ENCODE measurements around the gene ASCC1. TPM values are rescaled to one million over a fixed set of nuclear protein-coding genes. Genes with fewer than 3 reads are reported as not detected.

Gene ASCC1
- total RNA-seq, 1 experiment from 2014 or later = 27.8 TPM

DNA sequence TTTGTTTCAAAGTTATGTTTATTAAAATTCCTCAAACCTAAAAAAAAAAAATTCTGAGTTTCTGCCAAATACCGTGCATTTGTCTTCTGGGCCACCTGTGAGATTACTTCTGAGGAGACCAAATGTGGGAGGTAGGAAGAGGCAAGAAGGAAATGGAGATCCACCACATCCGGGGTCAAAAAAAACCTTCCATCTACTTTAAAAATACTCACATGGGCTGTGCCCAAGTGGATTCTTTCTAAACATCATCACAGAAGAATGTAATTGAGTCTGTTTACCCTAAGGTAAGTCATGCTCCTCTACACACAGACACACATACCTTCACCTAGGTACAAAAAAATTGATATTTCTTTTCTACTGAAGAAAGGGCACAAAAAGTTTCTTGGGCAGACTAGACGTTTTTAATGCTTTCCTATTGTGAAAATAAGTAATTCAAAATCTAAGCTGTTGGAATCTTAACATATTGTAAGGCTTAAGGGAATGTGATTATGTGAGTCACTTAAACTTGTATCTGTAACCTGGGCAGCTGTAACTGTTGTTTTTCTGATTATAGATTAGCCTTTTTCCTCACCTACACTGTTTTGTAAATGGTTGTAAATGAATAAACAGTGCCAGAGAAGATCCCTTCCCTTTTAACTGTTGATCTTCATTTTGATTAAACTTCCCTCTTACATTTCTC, 108.6 kb downstream of the ASCC1 start:
- Histone ChIP-seq H3K9ac (ENCODE audit: low read length) (no peak overlapping the region), H3K4me2 (ENCODE audit: low read depth, low read length, poor library complexity, severe bottlenecking) (no peak overlapping the region), H3K27ac (ENCODE audit: low read length) (peak overlapping the region; percentile 34; the same call in 1 of the 2 replicates), H2AFZ (ENCODE audit: low read length) (no peak overlapping the region), H3K4me3 (ENCODE audit: low read length) (no peak overlapping the region), H3K9me2 (replicated peaks; ENCODE audit: insufficient read depth, low read length) (no peaks in the 10 kb centered on the region), H3K27me3 (ENCODE audit: low read length) (no peaks in the 10 kb centered on the region), H4K20me1 (ENCODE audit: insufficient read depth, low read depth, low read length) (no peaks in the 10 kb centered on the region), H3K9me3 (ENCODE audit: low read length) (no peaks in the 10 kb centered on the region), H3K79me2 (ENCODE audit: low read length) (no peaks in the 10 kb centered on the region), H3K36me3 (ENCODE audit: insufficient read depth, low read length) (no peaks in the 10 kb centered on the region), H3K4me1 (ENCODE audit: low read length) (peaks cover 20% of the 10 kb centered on the region)
- no peak for DNase-seq

DNA sequence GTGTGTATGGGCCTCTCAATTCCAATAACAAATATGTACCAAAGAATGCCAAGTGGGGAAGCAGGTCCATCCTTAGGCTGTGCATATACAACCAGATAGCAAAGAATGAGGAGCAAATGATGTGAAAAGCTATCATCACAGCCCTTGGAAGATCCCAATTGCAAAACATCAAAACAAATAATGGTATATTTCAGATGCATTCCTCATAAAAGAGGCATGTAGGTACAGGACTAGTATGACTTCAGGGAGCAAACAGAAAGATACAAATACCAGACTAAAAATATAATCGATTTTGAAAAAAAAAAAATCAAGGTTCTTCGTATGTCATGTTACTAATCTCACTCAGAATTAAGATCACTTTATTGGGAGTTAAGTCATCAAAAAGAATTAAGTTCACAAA, 109.2 kb downstream of the ASCC1 start:
- Histone ChIP-seq H4K20me1 (ENCODE audit: insufficient read depth, low read depth, low read length) (no peaks in the 10 kb centered on the region), H3K4me2 (ENCODE audit: low read depth, low read length, poor library complexity, severe bottlenecking) (no peak overlapping the region), H3K4me1 (ENCODE audit: low read length) (peaks cover 20% of the 10 kb centered on the region), H3K79me2 (ENCODE audit: low read length) (no peaks in the 10 kb centered on the region), H3K36me3 (ENCODE audit: insufficient read depth, low read length) (no peaks in the 10 kb centered on the region), H2AFZ (ENCODE audit: low read length) (no peak overlapping the region), H3K9me2 (replicated peaks; ENCODE audit: insufficient read depth, low read length) (no peaks in the 10 kb centered on the region), H3K27ac (ENCODE audit: low read length) (no peak overlapping the region), H3K4me3 (ENCODE audit: low read length) (no peak overlapping the region), H3K27me3 (ENCODE audit: low read length) (no peaks in the 10 kb centered on the region), H3K9me3 (ENCODE audit: low read length) (no peaks in the 10 kb centered on the region), H3K9ac (ENCODE audit: low read length) (no peak overlapping the region)
- DNase-seq = no peak

DNA sequence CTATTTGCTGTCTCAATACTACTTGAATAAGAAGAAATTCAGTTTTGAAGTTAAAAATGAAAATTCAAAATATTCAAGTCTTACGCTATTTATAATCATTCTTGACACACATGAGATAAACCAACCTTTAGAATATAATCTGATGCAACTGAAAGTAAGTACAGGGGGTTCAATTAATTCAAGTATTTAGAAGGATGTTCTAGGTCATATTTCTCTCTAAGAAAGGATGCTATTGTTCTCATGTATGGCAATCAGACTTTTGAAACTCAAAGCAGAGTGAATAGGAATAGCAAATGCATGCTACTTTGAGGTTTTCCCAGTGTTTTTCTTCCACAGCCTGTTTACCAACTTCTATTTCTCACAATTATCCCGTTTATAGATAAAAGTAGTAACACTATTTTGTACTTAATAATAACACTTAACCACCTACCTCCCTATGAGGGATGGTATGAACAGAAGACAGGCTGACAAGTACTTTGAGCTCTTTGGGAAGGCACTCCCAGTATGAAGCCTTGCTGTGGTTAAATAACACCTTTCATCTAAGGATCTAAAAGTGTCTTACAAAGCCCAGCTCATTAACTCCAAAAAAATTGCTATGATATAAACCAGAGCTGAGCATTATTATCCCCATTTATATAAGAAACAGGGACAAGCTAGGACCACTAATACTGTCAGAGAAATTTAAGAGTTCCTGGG, 109.8 kb downstream of the ASCC1 start:
- Histone ChIP-seq H3K27me3 (ENCODE audit: low read length) (no peaks in the 10 kb centered on the region), H3K4me3 (ENCODE audit: low read length) (no peak overlapping the region), H3K4me2 (ENCODE audit: low read depth, low read length, poor library complexity, severe bottlenecking) (no peak overlapping the region), H4K20me1 (ENCODE audit: insufficient read depth, low read depth, low read length) (no peaks in the 10 kb centered on the region), H3K9me3 (ENCODE audit: low read length) (no peaks in the 10 kb centered on the region), H2AFZ (ENCODE audit: low read length) (no peak overlapping the region), H3K27ac (ENCODE audit: low read length) (no peak overlapping the region), H3K4me1 (ENCODE audit: low read length) (peaks cover 20% of the 10 kb centered on the region), H3K36me3 (ENCODE audit: insufficient read depth, low read length) (no peaks in the 10 kb centered on the region), H3K79me2 (ENCODE audit: low read length) (no peaks in the 10 kb centered on the region), H3K9me2 (replicated peaks; ENCODE audit: insufficient read depth, low read length) (no peaks in the 10 kb centered on the region), H3K9ac (ENCODE audit: low read length) (no peak overlapping the region)
- DNase-seq = no peak

DNA sequence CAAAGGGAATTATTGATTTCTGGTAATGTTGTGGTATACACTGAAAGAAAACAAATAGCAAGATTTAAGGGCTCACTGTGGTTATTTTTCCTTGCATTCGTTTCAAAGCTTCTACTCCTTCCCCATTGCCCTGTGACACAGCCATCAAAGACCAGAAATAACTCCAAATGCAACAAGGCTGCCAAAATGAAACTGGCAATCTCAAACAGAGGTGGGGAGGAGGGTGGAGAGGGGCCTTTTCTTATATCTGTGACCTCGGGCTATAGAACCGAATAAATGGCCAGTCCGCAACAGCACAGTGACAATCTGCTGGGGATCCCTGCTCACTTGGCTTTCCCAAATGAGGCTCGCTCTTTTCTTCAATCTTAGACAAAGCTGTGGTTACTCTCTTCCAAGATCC, 110.4 kb downstream of the ASCC1 start:
- no peaks in the 10 kb centered on the region for H3K79me2 ChIP-seq (ENCODE audit: low read length)
- DNase-seq = no peak
- peaks cover 20% of the 10 kb centered on the region for H3K4me1 ChIP-seq (ENCODE audit: low read length)
- H3K9me2 ChIP-seq (replicated peaks; ENCODE audit: insufficient read depth, low read length) = no peaks in the 10 kb centered on the region
- H3K9me3 ChIP-seq (ENCODE audit: low read length) = no peaks in the 10 kb centered on the region
- H3K36me3 ChIP-seq (ENCODE audit: insufficient read depth, low read length) = no peaks in the 10 kb centered on the region
- no peak overlapping the region for H3K4me2 ChIP-seq (ENCODE audit: low read depth, low read length, poor library complexity, severe bottlenecking)
- no peak overlapping the region for H3K9ac ChIP-seq (ENCODE audit: low read length)
- H3K27me3 ChIP-seq (ENCODE audit: low read length) = no peaks in the 10 kb centered on the region
- H3K27ac ChIP-seq (ENCODE audit: low read length) = no peak overlapping the region
- H2AFZ ChIP-seq (ENCODE audit: low read length) = no peak overlapping the region
- H3K4me3 ChIP-seq (ENCODE audit: low read length) = no peak overlapping the region
- no peaks in the 10 kb centered on the region for H4K20me1 ChIP-seq (ENCODE audit: insufficient read depth, low read depth, low read length)

DNA sequence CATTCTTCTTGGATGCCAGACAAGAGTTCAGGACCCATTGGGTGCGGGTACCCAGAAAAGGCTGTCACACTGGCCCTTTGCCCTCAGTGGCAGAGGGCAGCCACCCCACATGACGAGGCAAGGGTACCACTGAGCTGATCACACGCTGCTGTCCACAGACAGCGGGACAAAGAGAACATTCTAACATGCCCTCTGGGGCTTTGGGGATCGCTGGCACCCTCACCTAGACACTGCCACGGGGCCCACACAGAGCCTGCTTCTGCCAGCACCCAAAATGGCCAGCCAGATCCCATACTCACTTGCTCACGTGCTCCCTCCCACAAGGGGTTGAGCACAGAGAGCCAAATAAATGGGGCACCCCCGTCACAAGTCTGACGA, 111.0 kb downstream of the ASCC1 start:
- H3K4me3 ChIP-seq (ENCODE audit: low read length) = no peak overlapping the region
- H3K9ac ChIP-seq (ENCODE audit: low read length) = no peak overlapping the region
- no peaks in the 10 kb centered on the region for H4K20me1 ChIP-seq (ENCODE audit: insufficient read depth, low read depth, low read length)

DNA sequence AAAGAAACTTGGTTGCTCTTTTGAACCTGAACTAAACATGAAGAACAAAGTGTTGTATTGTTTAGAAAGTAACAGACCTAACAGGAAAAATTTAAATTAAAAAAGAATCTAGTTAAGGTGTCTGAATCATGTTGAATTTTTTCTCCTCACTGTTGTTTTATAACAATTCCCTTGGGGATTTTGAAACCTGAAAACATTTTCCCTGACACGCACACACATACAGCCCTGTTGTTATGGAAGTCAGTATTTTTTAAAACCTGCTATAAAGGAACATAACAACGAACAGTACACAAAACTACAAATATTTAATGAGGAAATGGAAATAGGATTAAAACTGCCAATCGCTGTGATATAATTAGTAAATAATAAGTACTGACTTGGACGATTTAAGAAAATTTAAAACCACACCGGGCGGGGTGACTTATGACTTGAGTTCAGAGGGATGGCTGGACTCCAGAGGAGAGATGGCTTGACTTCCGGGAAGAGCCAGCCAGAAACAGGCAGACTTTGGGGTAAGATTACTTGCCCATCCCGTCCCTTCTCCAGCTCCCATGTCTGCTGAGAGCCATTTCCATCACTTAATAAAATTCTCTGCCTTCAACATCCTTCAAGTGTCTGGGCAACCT, 111.5 kb downstream of the ASCC1 start:
- DNase-seq = no peak
- Histone ChIP-seq H3K79me2 (ENCODE audit: low read length) (no peaks in the 10 kb centered on the region), H3K4me2 (ENCODE audit: low read depth, low read length, poor library complexity, severe bottlenecking) (no peak overlapping the region), H4K20me1 (ENCODE audit: insufficient read depth, low read depth, low read length) (no peaks in the 10 kb centered on the region), H3K4me3 (ENCODE audit: low read length) (no peak overlapping the region), H3K9me3 (ENCODE audit: low read length) (no peaks in the 10 kb centered on the region), H3K4me1 (ENCODE audit: low read length) (peaks cover 20% of the 10 kb centered on the region), H2AFZ (ENCODE audit: low read length) (no peak overlapping the region), H3K36me3 (ENCODE audit: insufficient read depth, low read length) (no peaks in the 10 kb centered on the region), H3K27ac (ENCODE audit: low read length) (no peak overlapping the region), H3K27me3 (ENCODE audit: low read length) (no peaks in the 10 kb centered on the region), H3K9ac (ENCODE audit: low read length) (no peak overlapping the region), H3K9me2 (replicated peaks; ENCODE audit: insufficient read depth, low read length) (no peaks in the 10 kb centered on the region)

More for the DNA sequence above, 111.0 kb downstream of the ASCC1 start:
- Histone ChIP-seq H3K36me3 (ENCODE audit: insufficient read depth, low read length) (no peaks in the 10 kb centered on the region), H3K27me3 (ENCODE audit: low read length) (no peaks in the 10 kb centered on the region), H3K79me2 (ENCODE audit: low read length) (no peaks in the 10 kb centered on the region), H3K9me2 (replicated peaks; ENCODE audit: insufficient read depth, low read length) (no peaks in the 10 kb centered on the region), H3K4me2 (ENCODE audit: low read depth, low read length, poor library complexity, severe bottlenecking) (no peak overlapping the region), H3K27ac (ENCODE audit: low read length) (no peak overlapping the region), H3K4me1 (ENCODE audit: low read length) (peaks cover 20% of the 10 kb centered on the region), H2AFZ (ENCODE audit: low read length) (no peak overlapping the region), H3K9me3 (ENCODE audit: low read length) (no peaks in the 10 kb centered on the region)
- no peak for DNase-seq

DNA sequence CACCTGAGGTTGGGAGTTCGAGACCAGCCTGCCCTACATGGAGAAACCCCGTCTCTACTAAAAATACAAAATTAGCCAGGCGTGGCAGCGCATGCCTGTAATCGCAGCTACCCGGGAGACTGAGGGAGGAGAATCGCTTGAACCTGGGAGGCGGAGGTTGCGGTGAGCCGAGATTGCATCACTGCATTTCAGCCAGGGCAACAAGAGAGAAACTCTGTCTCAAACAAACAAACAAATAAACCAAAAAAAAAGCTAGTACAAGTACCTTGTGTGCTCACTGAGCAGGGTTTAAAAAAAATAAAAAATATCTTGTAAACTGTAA, 116.5 kb downstream of the ASCC1 start:
- Histone ChIP-seq H3K79me2 (ENCODE audit: low read length) (no peaks in the 10 kb centered on the region), H3K4me2 (ENCODE audit: low read depth, low read length, poor library complexity, severe bottlenecking) (no peak overlapping the region), H3K4me3 (ENCODE audit: low read length) (no peak overlapping the region), H2AFZ (ENCODE audit: low read length) (no peak overlapping the region), H3K36me3 (ENCODE audit: insufficient read depth, low read length) (no peaks in the 10 kb centered on the region), H4K20me1 (ENCODE audit: insufficient read depth, low read depth, low read length) (no peaks in the 10 kb centered on the region), H3K27me3 (ENCODE audit: low read length) (no peaks in the 10 kb centered on the region), H3K27ac (ENCODE audit: low read length) (no peak overlapping the region), H3K4me1 (ENCODE audit: low read length) (no peaks in the 10 kb centered on the region), H3K9me3 (ENCODE audit: low read length) (no peaks in the 10 kb centered on the region), H3K9ac (ENCODE audit: low read length) (no peak overlapping the region), H3K9me2 (replicated peaks; ENCODE audit: insufficient read depth, low read length) (no peaks in the 10 kb centered on the region)
- DNase-seq = no peak

DNA sequence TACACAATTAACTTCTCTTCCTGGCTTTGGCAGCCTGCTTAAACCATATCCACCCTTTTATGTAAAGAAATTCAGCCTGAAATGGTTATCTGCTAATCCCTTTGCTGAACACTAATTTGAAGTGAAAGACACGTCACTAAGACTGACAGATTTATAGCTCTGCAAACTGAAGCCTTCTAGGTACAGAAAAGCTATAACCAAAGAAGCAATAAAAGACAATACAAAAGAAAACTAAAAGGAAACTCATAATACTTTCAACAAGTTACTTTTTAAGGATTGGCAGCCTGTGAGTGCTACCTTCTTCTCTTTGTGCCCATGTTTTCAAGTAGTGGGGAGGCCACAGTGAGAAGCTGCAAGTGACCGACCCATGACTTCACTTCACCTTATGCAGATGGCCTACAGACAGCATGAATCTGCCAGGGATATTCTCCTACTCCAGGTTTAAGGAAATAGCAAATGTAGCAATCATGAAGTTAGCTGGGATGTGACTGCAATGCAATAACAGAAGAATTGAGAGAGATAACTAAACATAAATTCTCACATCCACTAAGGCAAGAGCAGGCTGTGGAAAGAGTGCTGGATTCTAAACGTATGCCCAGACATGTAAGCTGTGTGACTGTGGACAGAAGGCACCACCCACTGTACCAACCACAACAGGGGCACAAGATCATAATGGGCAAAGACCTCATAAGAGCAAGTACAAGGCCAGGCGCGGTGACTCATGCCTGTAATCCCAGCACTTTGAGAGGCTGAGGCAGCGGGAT, 117.1 kb downstream of the ASCC1 start:
- no peaks in the 10 kb centered on the region for H3K4me1 ChIP-seq (ENCODE audit: low read length)
- H3K4me2 ChIP-seq (ENCODE audit: low read depth, low read length, poor library complexity, severe bottlenecking) = no peak overlapping the region
- H3K9me2 ChIP-seq (replicated peaks; ENCODE audit: insufficient read depth, low read length) = no peaks in the 10 kb centered on the region
- no peak overlapping the region for H3K9ac ChIP-seq (ENCODE audit: low read length)
- no peaks in the 10 kb centered on the region for H3K36me3 ChIP-seq (ENCODE audit: insufficient read depth, low read length)
- H3K27me3 ChIP-seq (ENCODE audit: low read length) = no peaks in the 10 kb centered on the region
- H2AFZ ChIP-seq (ENCODE audit: low read length) = no peak overlapping the region
- H3K4me3 ChIP-seq (ENCODE audit: low read length) = no peak overlapping the region
- no peak overlapping the region for H3K27ac ChIP-seq (ENCODE audit: low read length)
- H3K9me3 ChIP-seq (ENCODE audit: low read length) = no peaks in the 10 kb centered on the region
- no peaks in the 10 kb centered on the region for H4K20me1 ChIP-seq (ENCODE audit: insufficient read depth, low read depth, low read length)
- no peak for DNase-seq
- no peaks in the 10 kb centered on the region for H3K79me2 ChIP-seq (ENCODE audit: low read length)

Data from Karpas-422 (cell line).